Measurements from ENCODE around the gene MAML2. TPM values are rescaled to one million over a fixed set of nuclear protein-coding genes. Genes with fewer than 3 reads are reported as not detected.

MAML2 gene
- total and polyA plus RNA-seq, 2 of the 8 experiments (the other 6 are each of a cell fraction or from before 2014, with no cell fraction given): 3.8 to 6.6 TPM

DNA sequence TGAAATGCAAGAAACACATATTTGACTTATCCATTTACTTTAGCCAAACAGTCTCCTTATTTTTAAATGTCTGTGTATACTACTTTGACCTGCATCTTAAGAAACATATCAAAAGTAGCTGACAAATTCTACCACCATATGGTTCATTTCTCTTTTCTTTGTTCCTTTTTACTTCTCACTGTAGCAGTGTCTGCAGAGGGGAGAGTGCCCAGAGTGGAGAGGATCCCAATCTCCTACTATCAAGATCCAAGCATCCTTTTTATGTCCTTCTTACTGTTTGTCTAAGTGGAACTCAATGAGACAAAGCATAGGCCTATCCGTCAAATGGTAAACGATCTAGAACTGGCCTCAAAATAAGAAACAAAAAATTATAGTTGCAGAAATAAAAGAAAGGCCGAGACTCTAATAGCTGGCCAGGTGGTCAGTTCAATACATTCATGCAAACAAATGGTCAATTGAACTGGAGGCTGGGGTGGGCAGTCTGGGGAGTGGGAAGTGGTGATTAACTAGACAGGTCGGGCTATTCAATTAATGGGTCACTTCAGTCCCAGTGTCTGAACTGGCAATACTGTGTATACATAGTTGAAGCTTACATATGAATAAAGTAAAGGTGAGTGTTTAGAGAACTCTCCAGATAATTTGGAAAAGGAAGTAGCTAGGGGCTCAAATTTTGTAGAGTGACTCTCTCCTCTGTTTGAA is 149.1 kb downstream of the MAML2 start (continued):
- TF ChIP-seq, protein P1, sequence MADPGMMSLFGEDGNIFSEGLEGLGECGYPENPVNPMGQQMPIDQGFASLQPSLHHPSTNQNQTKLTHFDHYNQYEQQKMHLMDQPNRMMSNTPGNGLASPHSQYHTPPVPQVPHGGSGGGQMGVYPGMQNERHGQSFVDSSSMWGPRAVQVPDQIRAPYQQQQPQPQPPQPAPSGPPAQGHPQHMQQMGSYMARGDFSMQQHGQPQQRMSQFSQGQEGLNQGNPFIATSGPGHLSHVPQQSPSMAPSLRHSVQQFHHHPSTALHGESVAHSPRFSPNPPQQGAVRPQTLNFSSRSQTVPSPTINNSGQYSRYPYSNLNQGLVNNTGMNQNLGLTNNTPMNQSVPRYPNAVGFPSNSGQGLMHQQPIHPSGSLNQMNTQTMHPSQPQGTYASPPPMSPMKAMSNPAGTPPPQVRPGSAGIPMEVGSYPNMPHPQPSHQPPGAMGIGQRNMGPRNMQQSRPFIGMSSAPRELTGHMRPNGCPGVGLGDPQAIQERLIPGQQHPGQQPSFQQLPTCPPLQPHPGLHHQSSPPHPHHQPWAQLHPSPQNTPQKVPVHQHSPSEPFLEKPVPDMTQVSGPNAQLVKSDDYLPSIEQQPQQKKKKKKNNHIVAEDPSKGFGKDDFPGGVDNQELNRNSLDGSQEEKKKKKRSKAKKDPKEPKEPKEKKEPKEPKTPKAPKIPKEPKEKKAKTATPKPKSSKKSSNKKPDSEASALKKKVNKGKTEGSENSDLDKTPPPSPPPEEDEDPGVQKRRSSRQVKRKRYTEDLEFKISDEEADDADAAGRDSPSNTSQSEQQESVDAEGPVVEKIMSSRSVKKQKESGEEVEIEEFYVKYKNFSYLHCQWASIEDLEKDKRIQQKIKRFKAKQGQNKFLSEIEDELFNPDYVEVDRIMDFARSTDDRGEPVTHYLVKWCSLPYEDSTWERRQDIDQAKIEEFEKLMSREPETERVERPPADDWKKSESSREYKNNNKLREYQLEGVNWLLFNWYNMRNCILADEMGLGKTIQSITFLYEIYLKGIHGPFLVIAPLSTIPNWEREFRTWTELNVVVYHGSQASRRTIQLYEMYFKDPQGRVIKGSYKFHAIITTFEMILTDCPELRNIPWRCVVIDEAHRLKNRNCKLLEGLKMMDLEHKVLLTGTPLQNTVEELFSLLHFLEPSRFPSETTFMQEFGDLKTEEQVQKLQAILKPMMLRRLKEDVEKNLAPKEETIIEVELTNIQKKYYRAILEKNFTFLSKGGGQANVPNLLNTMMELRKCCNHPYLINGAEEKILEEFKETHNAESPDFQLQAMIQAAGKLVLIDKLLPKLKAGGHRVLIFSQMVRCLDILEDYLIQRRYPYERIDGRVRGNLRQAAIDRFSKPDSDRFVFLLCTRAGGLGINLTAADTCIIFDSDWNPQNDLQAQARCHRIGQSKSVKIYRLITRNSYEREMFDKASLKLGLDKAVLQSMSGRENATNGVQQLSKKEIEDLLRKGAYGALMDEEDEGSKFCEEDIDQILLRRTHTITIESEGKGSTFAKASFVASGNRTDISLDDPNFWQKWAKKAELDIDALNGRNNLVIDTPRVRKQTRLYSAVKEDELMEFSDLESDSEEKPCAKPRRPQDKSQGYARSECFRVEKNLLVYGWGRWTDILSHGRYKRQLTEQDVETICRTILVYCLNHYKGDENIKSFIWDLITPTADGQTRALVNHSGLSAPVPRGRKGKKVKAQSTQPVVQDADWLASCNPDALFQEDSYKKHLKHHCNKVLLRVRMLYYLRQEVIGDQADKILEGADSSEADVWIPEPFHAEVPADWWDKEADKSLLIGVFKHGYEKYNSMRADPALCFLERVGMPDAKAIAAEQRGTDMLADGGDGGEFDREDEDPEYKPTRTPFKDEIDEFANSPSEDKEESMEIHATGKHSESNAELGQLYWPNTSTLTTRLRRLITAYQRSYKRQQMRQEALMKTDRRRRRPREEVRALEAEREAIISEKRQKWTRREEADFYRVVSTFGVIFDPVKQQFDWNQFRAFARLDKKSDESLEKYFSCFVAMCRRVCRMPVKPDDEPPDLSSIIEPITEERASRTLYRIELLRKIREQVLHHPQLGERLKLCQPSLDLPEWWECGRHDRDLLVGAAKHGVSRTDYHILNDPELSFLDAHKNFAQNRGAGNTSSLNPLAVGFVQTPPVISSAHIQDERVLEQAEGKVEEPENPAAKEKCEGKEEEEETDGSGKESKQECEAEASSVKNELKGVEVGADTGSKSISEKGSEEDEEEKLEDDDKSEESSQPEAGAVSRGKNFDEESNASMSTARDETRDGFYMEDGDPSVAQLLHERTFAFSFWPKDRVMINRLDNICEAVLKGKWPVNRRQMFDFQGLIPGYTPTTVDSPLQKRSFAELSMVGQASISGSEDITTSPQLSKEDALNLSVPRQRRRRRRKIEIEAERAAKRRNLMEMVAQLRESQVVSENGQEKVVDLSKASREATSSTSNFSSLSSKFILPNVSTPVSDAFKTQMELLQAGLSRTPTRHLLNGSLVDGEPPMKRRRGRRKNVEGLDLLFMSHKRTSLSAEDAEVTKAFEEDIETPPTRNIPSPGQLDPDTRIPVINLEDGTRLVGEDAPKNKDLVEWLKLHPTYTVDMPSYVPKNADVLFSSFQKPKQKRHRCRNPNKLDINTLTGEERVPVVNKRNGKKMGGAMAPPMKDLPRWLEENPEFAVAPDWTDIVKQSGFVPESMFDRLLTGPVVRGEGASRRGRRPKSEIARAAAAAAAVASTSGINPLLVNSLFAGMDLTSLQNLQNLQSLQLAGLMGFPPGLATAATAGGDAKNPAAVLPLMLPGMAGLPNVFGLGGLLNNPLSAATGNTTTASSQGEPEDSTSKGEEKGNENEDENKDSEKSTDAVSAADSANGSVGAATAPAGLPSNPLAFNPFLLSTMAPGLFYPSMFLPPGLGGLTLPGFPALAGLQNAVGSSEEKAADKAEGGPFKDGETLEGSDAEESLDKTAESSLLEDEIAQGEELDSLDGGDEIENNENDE (IDR thresholded peaks at IDR 0.05; ENCODE audit: insufficient replicate concordance, low read length): no peak
- TF ChIP-seq PHF8 (conservative IDR thresholded peaks at IDR 0.05; ENCODE audit: low read depth, low read length) (no peak), TCF12 (IDR thresholded peaks at IDR 0.05; ENCODE audit: low read depth, low read length) (no peak), NANOG (IDR thresholded peaks at IDR 0.05; ENCODE audit: insufficient read depth, low read depth, low read length, poor library complexity, severe bottlenecking) (no peak)
